Endothelial cell of umbilical vein (primary cell): ENCODE data around the gene DMBX1. TPM values are rescaled to one million over a fixed set of nuclear protein-coding genes. Genes with fewer than 3 reads are reported as not detected.

ENCODE experiments used
- BruUV-seq: library from RNA; stranded (reverse); fragments of 400-500 nt; replicated peaks from 2 replicates; lab custom pipeline; 2021; lab: Mats Ljungman, UMichigan
- CTCF ChIA-PET: fragments of 300-600, 350-600 bp; sonication (Branson Sonifier 250); formaldehyde crosslinking; loops from one replicate; lab custom pipeline; 2021; ENCODE audit warnings: antibody characterized with exemption, inconsistent platforms; lab: Charles Lee
- POLR2A ChIA-PET: fragments of 300-600, 350-600 bp; sonication (Branson Sonifier 250); formaldehyde crosslinking; loops from one replicate; lab custom pipeline; 2021; ENCODE audit warnings: antibody characterized with exemption, inconsistent platforms; lab: Charles Lee
- DNase-seq: peaks from one replicate; pipeline ENCODE4 v3.0.0-alpha.2; 2011; ENCODE audit warnings: low read depth, low spot score
- FAIRE-seq: peaks from 2 replicates; lab custom pipeline; 2011; peaks lifted over from hg19 to GRCh38; lab: Jason Lieb, UNC
- H2AFZ ChIP-seq: 2 replicates; pipeline ENCODE4 v1.6.0; 2012; ENCODE audit warnings: low read depth, low read length, control low read depth, inconsistent platforms
- H3K27ac ChIP-seq: 2 replicates; pipeline ENCODE4 v1.5.1; 2011; ENCODE audit warnings: low read depth, mild to moderate bottlenecking, control low read depth, low read length, moderate library complexity; ENCODE audit not compliant: insufficient read depth
- H3K27me3 ChIP-seq, 2 experiments: 2 replicates each; pipeline versions ENCODE4 v1.6.0 to v1.6.1; 2011; ENCODE audit warnings: low read length in 2 of 2, mixed read lengths in 1 of 2; ENCODE audit not compliant: control insufficient read depth in 2 of 2, insufficient read depth in 2 of 2
- H3K36me3 ChIP-seq, 2 experiments: 2 replicates in 1 of 2; 3 replicates in 1 of 2; pipeline ENCODE4 v1.5.1; 2011; ENCODE audit warnings: low read length in 2 of 2, mild to moderate bottlenecking in 1 of 2, moderate library complexity in 1 of 2; ENCODE audit not compliant: control insufficient read depth in 2 of 2, insufficient read depth in 2 of 2; ENCODE audit errors: extremely low read depth in 1 of 2
- H3K4me1 ChIP-seq: 3 replicates; pipeline ENCODE4 v1.5.1; 2011; ENCODE audit warnings: mild to moderate bottlenecking, low read length; ENCODE audit not compliant: control insufficient read depth, insufficient read depth; ENCODE audit errors: extremely low read depth
- H3K4me2 ChIP-seq: 2 replicates; pipeline ENCODE4 v1.6.1; 2011; ENCODE audit warnings: low read length, control low read depth, mixed read lengths; ENCODE audit not compliant: insufficient read depth
- H3K4me3 ChIP-seq, 3 experiments: fragments of 200-600 bp in 1 of 3; sonication (generic), shearing (Covaris generic) in 1 of 3; replicated peaks in 1 of 3; 2 replicates each; pipeline ENCODE4 v1.5.1; 2011 to 2016; ENCODE audit warnings: control low read depth in 3 of 3, low read length in 3 of 3, mild to moderate bottlenecking in 2 of 3, inconsistent platforms in 1 of 3, low read depth in 1 of 3, moderate library complexity in 1 of 3; ENCODE audit not compliant: insufficient read depth in 1 of 3
- H3K79me2 ChIP-seq: 2 replicates; pipeline ENCODE4 v1.6.0; 2012; ENCODE audit warnings: low read length, inconsistent platforms; ENCODE audit not compliant: control insufficient read depth, insufficient read depth
- H3K9ac ChIP-seq: replicated peaks from 2 replicates; pipeline ENCODE3; 2011; ENCODE audit warnings: low read length, control low read depth; ENCODE audit not compliant: insufficient read depth; ENCODE audit errors: extremely low read depth
- H3K9me1 ChIP-seq: replicated peaks from 3 replicates; pipeline ENCODE4 v1.6.0; 2011; ENCODE audit warnings: mild to moderate bottlenecking, low read length; ENCODE audit not compliant: control insufficient read depth, insufficient read depth; ENCODE audit errors: extremely low read depth
- H3K9me3 ChIP-seq: replicated peaks from 2 replicates; pipeline ENCODE4 v1.5.1; 2012; ENCODE audit warnings: low read length, inconsistent platforms; ENCODE audit not compliant: control insufficient read depth, insufficient read depth
- H4K20me1 ChIP-seq: replicated peaks from 2 replicates; pipeline ENCODE3; 2011; ENCODE audit warnings: mild to moderate bottlenecking, low read length; ENCODE audit not compliant: control insufficient read depth, insufficient read depth; ENCODE audit errors: extremely low read depth
- CTCF ChIP-seq, 2 donors: IDR thresholded peaks; 1 replicate in 1 of 2; 2 replicates in 1 of 2; pipeline ENCODE4 v1.5.1; 2011; ENCODE audit warnings: low read length in 2 of 2, mild to moderate bottlenecking in 2 of 2, moderate library complexity in 2 of 2, control low read depth in 1 of 2, inconsistent platforms in 1 of 2, low read depth in 1 of 2; ENCODE audit not compliant: insufficient read depth in 1 of 2; ENCODE audit errors: extremely low read depth in 1 of 2
- EZH2 ChIP-seq: IDR thresholded peaks from 2 replicates; pipeline ENCODE4 v1.6.1; 2012; ENCODE audit warnings: borderline replicate concordance, low read depth, mild to moderate bottlenecking, moderate library complexity, low read length, inconsistent platforms; ENCODE audit not compliant: severe bottlenecking
- FOS ChIP-seq: IDR thresholded peaks from 2 replicates; pipeline ENCODE4 v1.6.1; 2011; ENCODE audit warnings: mild to moderate bottlenecking, low read length, moderate library complexity, borderline replicate concordance; ENCODE audit not compliant: insufficient read depth
- GATA2 ChIP-seq: IDR thresholded peaks from 2 replicates; pipeline ENCODE4 v1.7.0; 2011; ENCODE audit warnings: low read depth, mild to moderate bottlenecking, moderate library complexity, mixed read lengths, low read length; ENCODE audit not compliant: insufficient read length, insufficient read depth
- JUN ChIP-seq: IDR thresholded peaks from 2 replicates; pipeline ENCODE4 v1.6.1; 2011; ENCODE audit warnings: borderline replicate concordance, low read depth; ENCODE audit not compliant: insufficient read length, insufficient read depth
- MYC ChIP-seq: IDR thresholded peaks from one replicate; pipeline ENCODE4 v1.6.1; 2011; ENCODE audit warnings: mild to moderate bottlenecking, low read depth, low read length
- POLR2A ChIP-seq: IDR thresholded peaks from 2 replicates; pipeline ENCODE4 v1.6.1; 2012; ENCODE audit warnings: low read depth, mild to moderate bottlenecking, control low read depth, low read length
- POLR2AphosphoS5 ChIP-seq: IDR thresholded peaks from 2 replicates; pipeline ENCODE4 v1.6.1; 2012; ENCODE audit warnings: low read depth, mild to moderate bottlenecking, control low read depth, low read length, moderate library complexity; ENCODE audit not compliant: insufficient read depth
- dilution Hi-C: fragments of 300-500 bp; cut with MboI; formaldehyde crosslinking; loops from one replicate; pipeline ENCODE4 v1.15.0; 2019; ENCODE audit warnings: low sequenced_read_pairs; ENCODE audit not compliant: extremely low pct_ligation_motif_present
- intact Hi-C: fragments of 100-400 bp; cut with micrococcal nuclease; formaldehyde crosslinking; loops from one replicate; pipeline ENCODE4 v1.10.0; 2022
- polyA plus RNA-seq, 4 experiments: library from polyadenylated mRNA; depleted of rRNA in 3 of 4; stranded (reverse) in 3 of 4; unstranded in 1 of 4; fragments of >200 nt; gene quantifications; 2 replicates each; pipeline versions ENCODE4 v1.2.1 to v1.2.3, GENCODE V29; 2011 to 2012; ENCODE audit warnings: missing spikeins in 1 of 4
- total RNA-seq: library from RNA; stranded (reverse); gene quantifications from 2 replicates; pipeline ENCODE4 v1.2.3, GENCODE V29; 2021
- TF ChIP-seq, protein P1 (sequence below): IDR thresholded peaks from 2 replicates; pipeline ENCODE4 v1.6.1; 2011; ENCODE audit not compliant: insufficient read depth, insufficient read length

Gene DMBX1
- total and polyA plus RNA-seq, 2 donors (not counting 3 experiments of a cell fraction or from before 2014, with no cell fraction given) = not detected

GRCh38 chr1:46459315-46459714, 30.3 kb upstream of the DMBX1 start:
- DNase-seq (no peak), FAIRE-seq (no peak)
- TF ChIP-seq POLR2A = no peak
- no peak for TF ChIP-seq GATA2
- TF ChIP-seq, protein P1, sequence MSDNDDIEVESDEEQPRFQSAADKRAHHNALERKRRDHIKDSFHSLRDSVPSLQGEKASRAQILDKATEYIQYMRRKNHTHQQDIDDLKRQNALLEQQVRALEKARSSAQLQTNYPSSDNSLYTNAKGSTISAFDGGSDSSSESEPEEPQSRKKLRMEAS = no peak
- TF ChIP-seq FOS = no peak
- TF ChIP-seq CTCF (IDR thresholded peaks at IDR 0.05; ENCODE audit: extremely low read depth in 1 of 2, insufficient read depth in 1 of 2, low read depth in 1 of 2, low read length in 2 of 2) = no peak
- no peak for TF ChIP-seq MYC
- TF ChIP-seq POLR2AphosphoS5 = no peak
- TF ChIP-seq EZH2 = no peak
- no peak for TF ChIP-seq JUN
- Histone ChIP-seq H3K9me3 (no peaks in the 10 kb centered on the region), H2AFZ (no peak overlapping the region), H3K36me3 (no peaks in the 10 kb centered on the region), H3K4me3 (no peak overlapping the region), H3K79me2 (no peaks in the 10 kb centered on the region), H3K4me1 (no peaks in the 10 kb centered on the region), H3K9ac (no peak overlapping the region), H4K20me1 (no peaks in the 10 kb centered on the region), H3K27me3 (peaks cover 17 to 34% of the 10 kb centered on the region in 2 experiments), H3K9me1 (no peaks in the 10 kb centered on the region), H3K4me2 (no peak overlapping the region), H3K27ac (no peak overlapping the region)
- ChIA-PET POLR2A (no interaction called here), CTCF (interaction anchor here (0.7 to 5.8 kb wide), 3 partner anchors 9 to 17 kb away, joined by 3 to 29 read pairs (median 5); no protein-coding TSS in a partner anchor)
- dilution Hi-C loops = no loop called here
- intact Hi-C loops = no loop called here
- BruUV-seq = no TSS peak
